HG02571 (cell line): ENCODE results near the gene LCN10.
"Not testable (repeated sequence)": the region's sequence is repeated elsewhere in the genome, so short reads cannot be mapped to it uniquely, and the experiment has no call there.

Experiments used
- ATAC-seq: cut with Tn5 transposase; IDR thresholded peaks from one replicate; pipeline ENCODE4 v1.9.1; 2021; ENCODE audit warnings: mild to moderate bottlenecking, moderate library complexity; ENCODE audit not compliant: unreplicated experiment

The LCN10 gene

DNA sequence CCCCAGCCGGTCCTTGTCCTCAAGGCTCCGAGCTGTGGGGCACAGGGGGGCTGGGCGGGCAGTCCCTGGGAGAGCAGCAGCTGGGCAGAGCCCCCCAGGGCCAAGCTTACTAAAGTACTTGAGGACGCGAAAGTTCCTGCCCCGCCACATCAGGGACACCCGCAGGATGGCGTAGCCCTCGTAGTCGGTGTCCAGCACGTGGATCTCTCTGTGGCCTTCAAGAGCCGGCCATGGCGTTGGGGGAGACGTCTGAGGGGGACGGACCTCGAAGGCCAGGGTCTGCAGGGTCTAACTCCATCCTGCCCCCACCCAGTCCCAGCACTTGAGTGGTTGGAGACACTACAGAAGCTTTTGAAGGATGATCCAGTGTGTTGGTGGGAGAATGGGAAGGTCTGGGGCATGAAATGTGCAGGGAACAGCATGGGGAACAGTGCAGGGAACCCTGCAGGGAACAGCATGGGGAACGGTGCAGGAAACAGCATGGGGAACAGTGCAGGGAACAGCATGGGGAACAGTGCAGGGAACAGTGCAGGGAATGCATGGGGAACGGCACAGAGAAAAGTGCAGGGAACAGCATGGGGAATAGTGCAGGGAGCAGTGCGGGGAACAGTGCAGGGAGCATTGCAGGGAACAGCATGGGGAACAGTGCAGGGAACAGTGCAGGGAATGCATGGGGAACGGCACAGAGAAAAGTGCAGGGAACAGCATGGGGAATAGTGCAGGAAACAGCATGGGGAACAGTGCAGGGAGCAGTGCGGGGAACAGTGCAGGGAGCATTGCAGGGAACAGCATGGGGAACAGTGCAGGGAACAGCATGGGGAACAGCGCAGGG lies 12.8 kb upstream of the LCN10 start:
- ATAC-seq, result not testable (repeated sequence)

- no peak for ATAC-seq
Observed at GRCh38 chr9:136754626-136755301, 12.0 kb upstream of the LCN10 start.

GRCh38 chr9:136754059-136754572 lies 11.4 kb upstream of the LCN10 start:
- no peak for ATAC-seq

GRCh38 chr9:136753371-136754058 lies 10.8 kb upstream of the LCN10 start:
- ATAC-seq, result no peak

DNA sequence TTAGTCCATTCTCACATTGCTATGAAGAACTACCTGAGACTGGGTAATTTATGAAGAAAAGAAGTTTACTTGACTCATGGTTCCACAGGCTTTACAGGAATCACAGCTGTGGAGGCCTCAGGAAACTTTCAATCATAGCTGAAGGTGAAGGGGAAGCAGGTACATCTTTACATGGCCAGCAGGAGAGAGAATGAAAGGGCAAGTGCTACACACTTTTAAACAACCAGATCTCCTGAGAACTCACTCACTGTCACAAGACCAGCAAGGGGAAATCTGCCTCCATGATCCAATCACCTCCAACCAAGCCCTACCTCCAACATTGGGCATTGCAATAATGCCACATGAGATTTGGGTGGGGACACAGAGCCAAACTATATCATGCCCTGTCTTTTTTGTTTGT lies 9.1 kb upstream of the LCN10 start:
- no peak for ATAC-seq

DNA sequence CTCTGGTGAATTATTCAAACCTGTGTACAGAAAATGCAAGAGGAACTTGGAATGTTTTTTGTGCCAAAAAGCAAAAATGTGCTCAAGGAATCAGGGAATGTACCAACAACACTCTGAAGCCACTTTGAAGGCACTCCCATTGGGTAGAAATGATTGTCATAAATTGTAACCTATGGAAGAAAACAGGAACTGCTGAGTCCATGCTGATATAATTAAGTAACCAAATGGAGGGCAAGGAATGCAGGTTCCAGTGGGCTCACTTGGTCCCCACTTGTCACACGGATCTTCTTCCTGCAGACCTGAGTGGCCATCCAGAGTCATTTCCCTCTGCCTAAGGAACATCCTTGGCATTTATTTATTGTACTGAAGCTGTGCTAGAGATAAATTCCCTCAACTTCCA lies 8.5 kb upstream of the LCN10 start:
- no peak for ATAC-seq

GRCh38 chr9:136750526-136750925 lies 7.8 kb upstream of the LCN10 start:
- no peak for ATAC-seq

DNA sequence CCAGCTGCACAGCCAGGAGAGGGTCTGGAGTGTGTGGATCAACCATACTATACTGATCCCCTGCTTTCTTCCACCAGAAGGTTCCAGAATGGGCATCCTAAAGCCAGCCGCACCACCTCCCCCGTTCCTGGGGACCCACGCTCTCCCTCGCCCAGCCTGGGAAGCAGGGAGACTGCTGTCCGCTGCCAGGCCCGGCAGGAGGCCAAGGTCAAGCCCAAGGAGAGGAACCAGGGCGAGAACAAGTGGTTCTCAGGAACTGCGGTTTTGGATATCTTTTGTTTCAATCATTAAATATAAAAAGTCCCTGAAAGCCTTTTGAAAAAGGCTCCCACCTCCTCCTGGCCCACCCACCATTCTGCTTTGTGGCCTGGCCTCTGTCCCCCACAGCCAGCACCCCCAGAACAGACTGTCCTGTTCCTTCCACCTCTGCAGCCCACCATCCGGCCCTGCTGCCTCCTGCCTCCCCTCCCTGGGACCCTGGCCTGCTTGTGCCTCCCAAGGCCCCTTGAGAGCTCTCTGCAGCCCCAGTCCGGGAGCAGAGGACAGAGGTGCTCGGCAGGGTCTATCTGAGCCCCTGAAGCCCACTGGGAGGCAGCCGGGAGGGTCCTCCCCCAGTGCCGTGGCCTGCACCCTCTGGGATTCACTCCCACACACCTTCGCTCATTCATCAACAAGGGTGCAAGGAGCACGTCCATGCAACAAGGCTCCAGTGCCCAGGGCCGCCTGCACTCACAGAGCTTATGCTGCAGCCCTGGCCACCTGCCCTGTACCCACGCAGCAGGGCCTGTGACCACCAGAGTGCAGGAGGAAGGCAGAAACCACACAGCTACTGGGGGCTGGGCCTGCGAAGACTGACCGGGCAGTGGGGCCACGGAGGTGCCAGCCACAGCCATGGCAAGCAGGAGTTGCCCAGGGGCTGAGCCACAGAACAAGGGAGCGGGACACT lies 6.2 kb upstream of the LCN10 start:
- no peak for ATAC-seq

DNA sequence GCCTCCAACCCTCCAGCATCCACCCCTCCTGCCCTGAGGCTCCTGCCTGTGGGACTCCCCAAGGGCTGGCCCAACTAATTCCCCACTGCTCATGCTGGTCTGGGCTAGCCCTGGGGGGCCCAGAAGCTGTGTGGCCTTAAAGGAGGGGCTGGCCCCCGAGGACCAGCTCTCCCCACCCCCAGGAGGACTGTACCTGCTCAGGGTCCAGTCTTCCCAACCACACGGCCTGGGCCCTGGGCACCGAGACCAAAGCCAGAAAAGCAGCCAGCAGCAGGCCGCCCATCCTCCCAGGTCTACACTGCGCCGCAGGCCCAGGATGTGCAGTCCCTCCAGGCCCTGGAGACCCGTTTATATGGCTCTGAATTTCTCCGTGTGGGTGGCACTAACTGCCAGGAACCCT lies 5.5 kb upstream of the LCN10 start, which contains the start of gene LCN6:
Gene LCN6 (minus strand): TSS at position 325 of the 400 bp plus-strand sequence. CDS start 42 bp downstream, at position 283.
- no peak for ATAC-seq

- no peak for ATAC-seq
Observed at GRCh38 chr9:136747161-136748060, 4.7 kb upstream of the LCN10 start.

- ATAC-seq, result no peak
Observed at GRCh38 chr9:136746621-136747020, 3.9 kb upstream of the LCN10 start.

- no peak for ATAC-seq
Observed at GRCh38 chr9:136746155-136746490, 3.4 kb upstream of the LCN10 start.

DNA sequence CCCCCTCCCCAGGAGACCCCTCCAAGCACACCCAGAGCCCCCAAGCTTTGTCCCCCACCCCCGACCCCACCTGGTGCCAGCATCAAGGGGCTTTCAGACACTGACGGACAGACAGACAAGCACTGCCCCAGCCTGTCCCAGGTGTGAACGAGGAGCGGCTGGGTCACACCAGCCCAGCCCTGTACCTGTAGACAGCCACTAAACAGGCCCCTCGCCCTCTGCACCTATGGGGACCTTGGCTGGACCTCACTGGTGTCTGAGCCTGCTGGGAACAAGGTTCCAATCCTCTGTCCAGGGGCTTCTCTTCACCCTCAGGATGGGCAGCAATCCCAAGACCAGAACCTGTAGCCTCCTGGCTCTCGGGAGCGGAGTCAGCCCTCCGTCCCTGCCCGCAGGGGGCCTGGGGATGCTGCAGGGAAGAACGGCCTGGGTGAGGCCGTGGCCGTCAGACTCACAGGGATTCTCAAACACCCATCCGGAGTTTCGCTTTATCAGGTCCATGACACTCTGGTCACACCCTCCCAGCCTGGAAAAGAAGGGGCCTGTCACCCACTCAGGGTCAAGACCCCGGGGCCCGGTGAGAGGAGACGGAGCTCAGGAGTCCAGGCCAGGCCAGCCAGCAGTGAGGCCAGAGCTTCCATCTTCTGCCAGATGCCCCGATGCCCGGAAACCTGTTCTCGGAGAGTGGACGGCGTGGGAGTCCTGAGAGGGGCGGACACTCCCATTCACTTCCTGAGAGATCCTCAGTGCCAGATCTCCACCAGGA lies 2.8 kb upstream of the LCN10 start:
- ATAC-seq, result no peak

- no peak for ATAC-seq
Observed at GRCh38 chr9:136744773-136745172, 2.0 kb upstream of the LCN10 start.

- no peak for ATAC-seq
Observed at GRCh38 chr9:136743639-136744211, 985 bp upstream of the LCN10 start.

GRCh38 chr9:136741883-136742571 lies 713 bp downstream of the LCN10 start:
- ATAC-seq, result no peak

DNA sequence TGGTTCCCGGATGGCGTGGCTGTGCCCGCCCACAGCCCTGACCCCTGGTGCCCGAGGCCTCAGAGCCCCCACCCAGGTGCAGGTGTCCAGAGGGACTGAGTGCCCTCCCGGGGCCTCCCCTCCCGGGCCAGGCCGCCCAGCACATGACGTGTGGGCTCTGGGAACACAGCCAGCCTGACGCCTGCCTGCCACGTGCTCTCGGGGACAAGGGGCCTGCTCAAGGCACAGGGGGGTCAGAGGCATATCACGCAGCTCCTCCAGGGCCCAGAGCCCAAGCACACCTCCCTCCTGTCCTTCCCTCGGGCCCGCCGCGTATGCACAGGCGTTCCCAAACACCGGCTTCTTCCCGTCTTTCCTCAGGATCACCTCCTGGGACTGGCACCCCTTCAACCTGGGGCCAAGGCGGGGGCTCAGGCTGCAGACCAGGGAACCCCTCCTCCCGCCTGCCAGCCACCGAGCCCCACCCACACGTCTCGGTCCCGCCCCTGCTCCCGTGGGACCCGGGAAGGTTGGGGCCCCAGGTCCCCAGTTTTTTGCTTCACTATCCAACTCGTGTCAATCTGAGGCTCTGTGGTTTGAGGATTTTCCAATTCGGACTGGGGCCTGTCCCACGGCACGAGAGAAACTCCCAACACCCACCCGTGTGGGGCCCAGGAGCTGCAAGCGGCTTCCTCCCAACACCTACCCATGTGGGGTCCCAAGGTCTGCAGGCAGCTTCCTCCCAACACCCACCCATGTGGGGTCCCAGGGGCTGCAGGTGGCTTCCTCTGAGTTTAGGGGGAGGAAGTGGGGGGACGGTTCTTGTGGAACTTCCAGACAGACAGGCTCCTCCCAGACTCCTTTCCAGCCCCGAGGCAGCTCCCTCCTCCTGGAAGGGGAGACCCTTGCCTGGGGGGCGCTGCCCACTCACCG lies 1.5 kb downstream of the LCN10 start:
- ATAC-seq, result no peak
